SK-N-SH treated with all-trans-retinoic acid at 6 μM for 48 hours (cell line): ENCODE measurements around the gene TNFRSF12A.

Experiments
- CSDC2 ChIP-seq: fragments of 250-450 bp; sonication (Bioruptor Pico); IDR thresholded peaks from 2 replicates; pipeline ENCODE4 v1.5.0; 2020; ENCODE audit warnings: mild to moderate bottlenecking, moderate library complexity
- CSRNP3 ChIP-seq: fragments of 250-450 bp; sonication (Bioruptor Pico); IDR thresholded peaks from 2 replicates; pipeline ENCODE4 v1.5.1; 2021; ENCODE audit warnings: mild to moderate bottlenecking, moderate library complexity
- ESRRG ChIP-seq: fragments of 250-450 bp; sonication (Bioruptor Pico); IDR thresholded peaks from 2 replicates; pipeline ENCODE4 v1.6.1; 2021; ENCODE audit warnings: mild to moderate bottlenecking
- ISL1 ChIP-seq: fragments of 250-450 bp; sonication (Bioruptor Pico); IDR thresholded peaks from 2 replicates; pipeline ENCODE4 v2.1.2; 2022; ENCODE audit warnings: mild to moderate bottlenecking, moderate library complexity
- RARB ChIP-seq: fragments of 250-450 bp; sonication (Bioruptor Pico); IDR thresholded peaks from 2 replicates; pipeline ENCODE4 v1.8.0; 2021; ENCODE audit warnings: mild to moderate bottlenecking, moderate library complexity
- TCF4 ChIP-seq: fragments of 250-450 bp; sonication (Bioruptor Pico); IDR thresholded peaks from 2 replicates; pipeline ENCODE4 v1.8.0; 2021; ENCODE audit warnings: mild to moderate bottlenecking, moderate library complexity, borderline replicate concordance
- TOX ChIP-seq: fragments of 250-450 bp; sonication (Bioruptor Pico); IDR thresholded peaks from 2 replicates; pipeline ENCODE4 v1.8.0; 2021; ENCODE audit warnings: mild to moderate bottlenecking, moderate library complexity, borderline replicate concordance
- ZC3H10 ChIP-seq: fragments of 250-450 bp; sonication (Bioruptor Pico); IDR thresholded peaks from 2 replicates; pipeline ENCODE4 v1.5.1; 2021; ENCODE audit warnings: mild to moderate bottlenecking, moderate library complexity
- ZFP3 ChIP-seq: fragments of 250-450 bp; sonication (Bioruptor Pico); IDR thresholded peaks from 2 replicates; pipeline ENCODE4 v1.5.0; 2020; ENCODE audit warnings: mild to moderate bottlenecking, moderate library complexity
- ZFP30 ChIP-seq: fragments of 450-650 bp; formaldehyde crosslinking; IDR thresholded peaks from 2 replicates; pipeline ENCODE4 v1.5.0; 2022; ENCODE audit warnings: mild to moderate bottlenecking, moderate library complexity
- ZNF565 ChIP-seq: fragments of 450-650 bp; formaldehyde crosslinking; conservative IDR thresholded peaks from 2 replicates; pipeline ENCODE4 v1.5.0; 2020; ENCODE audit warnings: low read depth, mild to moderate bottlenecking, moderate library complexity
- TF ChIP-seq, protein P1 (sequence below): fragments of 250-450 bp; sonication (Bioruptor Pico); IDR thresholded peaks from 2 replicates; pipeline ENCODE4 v1.8.0; 2020; ENCODE audit warnings: mild to moderate bottlenecking, moderate library complexity, borderline replicate concordance
- TF ChIP-seq, protein P2 (sequence below): fragments of 250-450 bp; sonication (Bioruptor Pico); IDR thresholded peaks from 2 replicates; pipeline ENCODE4 v1.5.1; 2020; ENCODE audit warnings: low read depth, mild to moderate bottlenecking, moderate library complexity

DNA sequence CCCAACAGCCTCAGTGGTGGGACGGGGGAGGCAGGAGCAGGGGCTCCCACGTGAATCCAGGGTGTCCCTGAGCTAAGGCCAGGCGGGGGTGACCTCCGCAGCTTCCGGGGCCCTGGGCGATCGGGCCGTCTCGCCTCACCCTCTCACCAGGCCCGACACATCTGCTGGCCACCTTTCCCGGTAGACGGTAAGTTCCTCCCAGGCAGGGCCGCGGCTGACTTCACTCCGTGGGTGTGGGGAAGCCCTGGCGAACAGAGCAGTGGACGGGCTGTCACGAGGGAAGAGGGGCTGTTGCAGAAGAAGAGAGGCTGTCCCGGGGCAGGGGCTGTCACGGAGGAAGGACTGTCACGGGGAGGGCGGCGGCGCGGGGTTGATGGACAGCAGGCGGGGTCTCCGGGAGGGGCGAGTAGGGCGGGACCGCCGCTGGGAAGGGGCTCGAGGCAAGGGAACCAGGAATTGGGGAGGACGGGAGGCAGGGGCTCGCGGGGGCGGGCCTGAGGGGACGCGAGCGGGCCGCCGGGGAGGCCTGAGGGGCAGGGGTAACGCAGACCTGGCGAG is 40.4 kb upstream of the TNFRSF12A start:
- no peak for TF ChIP-seq ZFP3 (CRISPR knock-in tag)
- TF ChIP-seq RARB (CRISPR knock-in tag): no peak
- no peak for TF ChIP-seq CSRNP3 (CRISPR knock-in tag)
- TF ChIP-seq TCF4 (CRISPR knock-in tag): no peak
- no peak for TF ChIP-seq ZC3H10
- TF ChIP-seq, protein P1, sequence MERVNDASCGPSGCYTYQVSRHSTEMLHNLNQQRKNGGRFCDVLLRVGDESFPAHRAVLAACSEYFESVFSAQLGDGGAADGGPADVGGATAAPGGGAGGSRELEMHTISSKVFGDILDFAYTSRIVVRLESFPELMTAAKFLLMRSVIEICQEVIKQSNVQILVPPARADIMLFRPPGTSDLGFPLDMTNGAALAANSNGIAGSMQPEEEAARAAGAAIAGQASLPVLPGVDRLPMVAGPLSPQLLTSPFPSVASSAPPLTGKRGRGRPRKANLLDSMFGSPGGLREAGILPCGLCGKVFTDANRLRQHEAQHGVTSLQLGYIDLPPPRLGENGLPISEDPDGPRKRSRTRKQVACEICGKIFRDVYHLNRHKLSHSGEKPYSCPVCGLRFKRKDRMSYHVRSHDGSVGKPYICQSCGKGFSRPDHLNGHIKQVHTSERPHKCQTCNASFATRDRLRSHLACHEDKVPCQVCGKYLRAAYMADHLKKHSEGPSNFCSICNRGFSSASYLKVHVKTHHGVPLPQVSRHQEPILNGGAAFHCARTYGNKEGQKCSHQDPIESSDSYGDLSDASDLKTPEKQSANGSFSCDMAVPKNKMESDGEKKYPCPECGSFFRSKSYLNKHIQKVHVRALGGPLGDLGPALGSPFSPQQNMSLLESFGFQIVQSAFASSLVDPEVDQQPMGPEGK (CRISPR knock-in tag): no peak
- TF ChIP-seq, protein P2, sequence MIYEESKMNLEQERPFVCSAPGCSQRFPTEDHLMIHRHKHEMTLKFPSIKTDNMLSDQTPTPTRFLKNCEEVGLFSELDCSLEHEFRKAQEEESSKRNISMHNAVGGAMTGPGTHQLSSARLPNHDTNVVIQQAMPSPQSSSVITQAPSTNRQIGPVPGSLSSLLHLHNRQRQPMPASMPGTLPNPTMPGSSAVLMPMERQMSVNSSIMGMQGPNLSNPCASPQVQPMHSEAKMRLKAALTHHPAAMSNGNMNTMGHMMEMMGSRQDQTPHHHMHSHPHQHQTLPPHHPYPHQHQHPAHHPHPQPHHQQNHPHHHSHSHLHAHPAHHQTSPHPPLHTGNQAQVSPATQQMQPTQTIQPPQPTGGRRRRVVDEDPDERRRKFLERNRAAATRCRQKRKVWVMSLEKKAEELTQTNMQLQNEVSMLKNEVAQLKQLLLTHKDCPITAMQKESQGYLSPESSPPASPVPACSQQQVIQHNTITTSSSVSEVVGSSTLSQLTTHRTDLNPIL: no peak
- no peak for TF ChIP-seq CSDC2 (CRISPR knock-in tag)
- TF ChIP-seq ZNF565 (CRISPR knock-in tag): no peak
- no peak for TF ChIP-seq ZFP30 (CRISPR knock-in tag)
- no peak for TF ChIP-seq TOX (CRISPR knock-in tag)
- TF ChIP-seq ISL1: no peak
- no peak for TF ChIP-seq ESRRG (CRISPR knock-in tag)
